ENCODE data around the gene SRM. TPM values are rescaled to one million over a fixed set of nuclear protein-coding genes. Genes with fewer than 3 reads are reported as not detected.
"Not testable (repeated sequence)": the region's sequence is repeated elsewhere in the genome, so short reads cannot be mapped to it uniquely, and the experiment has no call there.

The SRM gene
- total RNA-seq, 1 donor from 2014 or later, result 147 TPM

- Mint-ChIP-seq H3K27ac (ENCODE audit: unreplicated experiment) (peak overlapping the region; percentile 98), H3K4me3 (peak overlapping the region; percentile 99), H3K9me3 (no peaks in the 10 kb centered on the region), H3K27me3 (ENCODE audit: low read depth) (no peaks in the 10 kb centered on the region), H3K36me3 (ENCODE audit: low read depth) (peaks cover 6% of the 10 kb centered on the region), H3K4me1 (peaks cover 23% of the 10 kb centered on the region)
- no peak for DNase-seq (ENCODE audit: low read depth, low spot score)
- TF ChIP-seq, protein P1, sequence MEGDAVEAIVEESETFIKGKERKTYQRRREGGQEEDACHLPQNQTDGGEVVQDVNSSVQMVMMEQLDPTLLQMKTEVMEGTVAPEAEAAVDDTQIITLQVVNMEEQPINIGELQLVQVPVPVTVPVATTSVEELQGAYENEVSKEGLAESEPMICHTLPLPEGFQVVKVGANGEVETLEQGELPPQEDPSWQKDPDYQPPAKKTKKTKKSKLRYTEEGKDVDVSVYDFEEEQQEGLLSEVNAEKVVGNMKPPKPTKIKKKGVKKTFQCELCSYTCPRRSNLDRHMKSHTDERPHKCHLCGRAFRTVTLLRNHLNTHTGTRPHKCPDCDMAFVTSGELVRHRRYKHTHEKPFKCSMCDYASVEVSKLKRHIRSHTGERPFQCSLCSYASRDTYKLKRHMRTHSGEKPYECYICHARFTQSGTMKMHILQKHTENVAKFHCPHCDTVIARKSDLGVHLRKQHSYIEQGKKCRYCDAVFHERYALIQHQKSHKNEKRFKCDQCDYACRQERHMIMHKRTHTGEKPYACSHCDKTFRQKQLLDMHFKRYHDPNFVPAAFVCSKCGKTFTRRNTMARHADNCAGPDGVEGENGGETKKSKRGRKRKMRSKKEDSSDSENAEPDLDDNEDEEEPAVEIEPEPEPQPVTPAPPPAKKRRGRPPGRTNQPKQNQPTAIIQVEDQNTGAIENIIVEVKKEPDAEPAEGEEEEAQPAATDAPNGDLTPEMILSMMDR (conservative IDR thresholded peaks at IDR 0.05), result no peak
Observed at GRCh38 chr1:11100149-11100493, 40.3 kb upstream of the SRM start.

DNA sequence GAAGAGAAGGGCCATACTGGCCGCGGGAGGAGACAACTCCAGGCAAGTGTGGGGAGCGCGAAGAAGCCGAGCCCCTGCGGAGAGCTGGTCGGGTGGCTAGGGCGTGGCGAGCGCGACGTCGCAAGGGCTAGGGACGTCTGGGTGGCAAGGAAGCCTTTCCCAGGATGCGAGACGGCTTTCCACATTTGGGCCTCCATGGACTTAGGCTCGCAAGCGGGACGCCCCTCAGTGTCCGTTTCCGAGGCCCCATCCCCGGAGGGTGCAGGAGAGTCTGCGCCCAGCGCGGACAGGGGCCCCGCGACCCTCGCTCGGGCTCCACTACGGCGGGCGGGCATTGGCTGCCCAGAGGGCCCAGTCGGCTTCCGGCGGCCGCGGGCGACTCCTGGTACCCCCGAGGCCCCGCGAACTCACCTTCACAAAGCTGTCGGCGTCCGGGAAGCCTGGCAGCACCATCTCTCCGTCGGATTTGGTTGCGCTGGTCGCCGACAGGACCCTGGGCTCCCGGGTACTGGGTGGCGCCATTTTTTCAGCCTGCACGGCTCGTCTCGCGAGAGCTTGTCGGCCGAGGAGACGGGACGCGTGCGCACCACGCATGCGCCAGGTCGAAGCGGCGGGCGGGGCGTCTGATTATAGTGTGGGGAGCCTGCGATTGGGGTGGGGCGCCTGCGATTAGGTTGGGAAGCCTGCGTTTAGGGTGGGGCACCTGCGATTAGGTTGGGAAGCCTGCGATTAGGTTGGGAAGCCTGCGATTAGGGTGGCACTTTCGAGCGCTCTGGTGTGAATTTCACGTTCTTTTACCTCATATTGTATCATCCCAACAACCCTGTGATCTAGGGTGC lies 39.7 kb upstream of the SRM start, which contains the start of gene EXOSC10:
Gene EXOSC10, minus strand, starts transcription at position 560 of the 839 bp plus-strand sequence. Its CDS starts 38 bp downstream, at position 522.
- peak within 1 kb of the TSS; percentile 99 for H3K4me3 Mint-ChIP-seq
- H3K27me3 Mint-ChIP-seq (ENCODE audit: low read depth), result no peaks in the 10 kb centered on the region
- peaks cover 3% of the 10 kb centered on the region for H3K36me3 Mint-ChIP-seq (ENCODE audit: low read depth)
- TF ChIP-seq, protein P1 (conservative IDR thresholded peaks at IDR 0.05), result no peak
- H3K4me1 Mint-ChIP-seq, result peaks cover 23% of the 10 kb centered on the region
- DNase-seq (ENCODE audit: low read depth, low spot score), result peak; percentile 91
- H3K27ac Mint-ChIP-seq (ENCODE audit: unreplicated experiment), result peak within 1 kb of the TSS; percentile 98
- H3K9me3 Mint-ChIP-seq, result no peaks in the 10 kb centered on the region

- no peak for DNase-seq (ENCODE audit: low read depth, low spot score)
- Mint-ChIP-seq H3K9me3 (no peaks in the 10 kb centered on the region), H3K36me3 (ENCODE audit: low read depth) (peaks cover 3% of the 10 kb centered on the region), H3K27me3 (ENCODE audit: low read depth) (no peaks in the 10 kb centered on the region), H3K27ac (ENCODE audit: unreplicated experiment) (peak overlapping the region; percentile 98), H3K4me3 (peak overlapping the region; percentile 99), H3K4me1 (peaks cover 23% of the 10 kb centered on the region)
- TF ChIP-seq, protein P1 (conservative IDR thresholded peaks at IDR 0.05), result no peak
Observed at GRCh38 chr1:11098931-11099309, 39.1 kb upstream of the SRM start.

DNA sequence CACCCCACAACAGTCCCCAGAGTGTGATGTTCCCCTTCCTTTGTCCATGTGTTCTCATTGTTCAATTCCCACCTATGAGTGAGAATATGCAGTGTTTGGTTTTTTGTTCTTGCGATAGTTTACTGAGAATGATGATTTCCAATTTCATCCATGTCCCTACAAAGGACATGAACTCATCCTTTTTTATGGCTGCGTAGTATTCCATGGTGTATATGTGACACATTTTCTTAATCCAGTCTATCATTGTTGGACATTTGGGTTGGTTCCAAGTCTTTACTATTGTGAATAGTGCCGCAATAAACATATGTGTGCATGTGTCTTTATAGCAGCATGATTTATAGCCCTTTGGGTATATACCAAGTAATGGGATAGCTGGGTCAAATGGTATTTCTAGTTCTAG lies 24.0 kb upstream of the SRM start:
- DNase-seq (ENCODE audit: low read depth, low spot score); H3K9me3 Mint-ChIP-seq; H3K4me3 Mint-ChIP-seq; H3K4me1 Mint-ChIP-seq; H3K27ac Mint-ChIP-seq (ENCODE audit: unreplicated experiment); H3K27me3 Mint-ChIP-seq (ENCODE audit: low read depth): not testable (repeated sequence)
- H3K36me3 Mint-ChIP-seq (ENCODE audit: low read depth), result peaks cover 43% of the 10 kb centered on the region

- Mint-ChIP-seq H3K27ac (ENCODE audit: unreplicated experiment) (no peak overlapping the region), H3K9me3 (no peaks in the 10 kb centered on the region), H3K36me3 (ENCODE audit: low read depth) (peaks cover 27% of the 10 kb centered on the region), H3K27me3 (ENCODE audit: low read depth) (no peaks in the 10 kb centered on the region), H3K4me1 (no peaks in the 10 kb centered on the region), H3K4me3 (no peak overlapping the region)
- TF ChIP-seq, protein P1 (conservative IDR thresholded peaks at IDR 0.05), result no peak
- DNase-seq (ENCODE audit: low read depth, low spot score), result no peak
Observed at GRCh38 chr1:11080931-11081330, 21.1 kb upstream of the SRM start.

DNA sequence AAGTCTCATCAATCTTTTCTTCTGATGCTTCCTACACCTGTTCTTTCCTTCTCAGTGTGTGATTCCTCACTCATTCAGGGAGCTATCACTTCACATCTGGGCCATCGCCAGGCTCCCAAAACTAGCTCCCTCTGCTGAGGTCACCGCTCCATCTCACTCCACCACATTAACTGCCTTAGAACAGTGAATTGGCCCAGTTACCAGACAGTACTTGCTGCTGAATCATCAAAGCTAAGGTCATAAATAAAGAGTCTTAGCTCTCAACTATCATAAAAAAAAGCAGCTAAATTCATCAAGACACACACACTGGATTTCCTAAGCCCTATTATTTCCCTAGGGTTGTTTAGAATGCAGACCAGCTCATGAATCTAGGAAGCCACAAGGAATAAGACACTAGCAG lies 18.8 kb upstream of the SRM start:
- Mint-ChIP-seq H3K36me3 (ENCODE audit: low read depth) (peaks cover 12% of the 10 kb centered on the region), H3K4me3 (no peak overlapping the region), H3K27me3 (ENCODE audit: low read depth) (no peaks in the 10 kb centered on the region), H3K9me3 (no peaks in the 10 kb centered on the region), H3K27ac (ENCODE audit: unreplicated experiment) (peak overlapping the region; percentile 95), H3K4me1 (no peaks in the 10 kb centered on the region)
- DNase-seq (ENCODE audit: low read depth, low spot score), result no peak
- TF ChIP-seq, protein P1 (conservative IDR thresholded peaks at IDR 0.05), result no peak

- H3K27me3 Mint-ChIP-seq (ENCODE audit: low read depth); H3K4me1 Mint-ChIP-seq; H3K27ac Mint-ChIP-seq (ENCODE audit: unreplicated experiment); H3K4me3 Mint-ChIP-seq; DNase-seq (ENCODE audit: low read depth, low spot score); H3K9me3 Mint-ChIP-seq: not testable (repeated sequence)
- peaks cover 15% of the 10 kb centered on the region for H3K36me3 Mint-ChIP-seq (ENCODE audit: low read depth)
Observed at GRCh38 chr1:11073398-11073797, 13.6 kb upstream of the SRM start.

All from neural crest cell (in vitro differentiated cells).